B cell (primary cell): Measurements from ENCODE around the gene TNIP1. TPM values are rescaled to one million over a fixed set of nuclear protein-coding genes. Genes with fewer than 3 reads are reported as not detected.

ENCODE experiments used
- ATAC-seq: fragments of 200-7000 bp; cut with Tn5 transposase; one replicate; pipeline ENCODE4 v1.10.0; 2021; ENCODE audit warnings: low read depth, mild to moderate bottlenecking, moderate number of reproducible peaks, moderate library complexity
- CTCF ChIA-PET: fragments of 350-600 bp; sonication (Branson Sonifier 250); formaldehyde crosslinking; loops from one replicate; lab custom pipeline; 2021; ENCODE audit warnings: antibody characterized with exemption, inconsistent platforms; lab: Charles Lee
- POLR2A ChIA-PET: fragments of 350-600 bp; sonication (Branson Sonifier 250); formaldehyde crosslinking; loops from one replicate; lab custom pipeline; 2021; ENCODE audit warnings: antibody characterized with exemption; lab: Charles Lee
- DNase-seq: peaks from one replicate; pipeline ENCODE4 v3.0.0; 2013
- H2AFZ ChIP-seq: 2 replicates; pipeline ENCODE4 v1.6.1; 2012; ENCODE audit warnings: mild to moderate bottlenecking, low read depth, low read length; ENCODE audit not compliant: insufficient read depth, poor library complexity, severe bottlenecking
- H3K27ac ChIP-seq, 2 donors: 1 replicate in 1 of 2; 2 replicates in 1 of 2; pipeline ENCODE4 v1.5.1; 2012 to 2013; ENCODE audit warnings: low read length in 2 of 2, mild to moderate bottlenecking in 2 of 2, moderate library complexity in 1 of 2
- H3K27me3 ChIP-seq, 4 experiments: fragments of 200-600 bp in 1 of 4; sonication (generic) in 1 of 4; replicated peaks in 1 of 4; 1 replicate in 2 of 4; 2 replicates in 2 of 4; pipeline versions ENCODE4 v1.6.1 to v1.7.0; 2013 to 2016; ENCODE audit warnings: low read length in 3 of 4, mild to moderate bottlenecking in 2 of 4, mixed read lengths in 1 of 4, moderate library complexity in 1 of 4; ENCODE audit not compliant: insufficient read depth in 4 of 4, control insufficient read depth in 3 of 4; ENCODE audit errors: control extremely low read depth in 1 of 4
- H3K36me3 ChIP-seq, 2 experiments: replicated peaks in 1 of 2; 1 replicate in 1 of 2; 2 replicates in 1 of 2; pipeline versions ENCODE4 v1.6.1 to v1.7.1; 2013; ENCODE audit warnings: low read length in 1 of 2; ENCODE audit not compliant: insufficient read depth in 2 of 2, control insufficient read depth in 1 of 2; ENCODE audit errors: control extremely low read depth in 1 of 2, extremely low read depth in 1 of 2
- H3K4me1 ChIP-seq, 2 donors: fragments of 200-600 bp in 1 of 2; sonication (generic) in 1 of 2; 1 replicate in 1 of 2; 2 replicates in 1 of 2; pipeline versions ENCODE4 v1.5.1 to v1.6.1; 2013 to 2017; ENCODE audit warnings: low read length in 2 of 2; ENCODE audit not compliant: control insufficient read depth in 2 of 2, insufficient read depth in 2 of 2
- H3K4me2 ChIP-seq: replicated peaks from 2 replicates; pipeline ENCODE3; 2012; ENCODE audit warnings: mild to moderate bottlenecking, low read depth, low read length; ENCODE audit not compliant: poor library complexity, severe bottlenecking
- H3K4me3 ChIP-seq, 5 experiments: fragments of 200-600 bp in 1 of 5; sonication (generic) in 1 of 5; 1 replicate in 3 of 5; 2 replicates in 2 of 5; pipeline versions ENCODE4 v1.5.1 to v1.7.0; 2011 to 2016; ENCODE audit warnings: low read length in 4 of 5, mild to moderate bottlenecking in 4 of 5, low read depth in 2 of 5, control low read depth in 1 of 5, moderate library complexity in 1 of 5; ENCODE audit not compliant: insufficient read depth in 1 of 5; ENCODE audit errors: control extremely low read depth in 1 of 5, extremely low read depth in 1 of 5
- H3K79me2 ChIP-seq: fragments of 200-600 bp; sonication (generic); one replicate; pipeline ENCODE4 v1.6.0; 2016; ENCODE audit warnings: low read length; ENCODE audit not compliant: control insufficient read depth, insufficient read depth
- H3K9ac ChIP-seq: fragments of 200-600 bp; sonication (generic); 2 replicates; pipeline ENCODE4 v1.6.1; 2017; ENCODE audit warnings: mild to moderate bottlenecking, low read length, moderate library complexity
- H3K9me3 ChIP-seq, 3 donors: one replicate each; pipeline versions ENCODE4 v1.6.1 to v1.7.1; 2013; ENCODE audit warnings: low read length in 2 of 3; ENCODE audit not compliant: control insufficient read depth in 2 of 3, insufficient read depth in 1 of 3; ENCODE audit errors: control extremely low read depth in 1 of 3
- H4K20me1 ChIP-seq: 2 replicates; pipeline ENCODE4 v1.6.0; 2012; ENCODE audit warnings: mild to moderate bottlenecking, low read length; ENCODE audit not compliant: insufficient read depth, control insufficient read depth, poor library complexity, severe bottlenecking
- H3K27ac Mint-ChIP-seq: one replicate; pipeline ENCODE4 v1.8.0; 2021; ENCODE audit warnings: mixed read lengths
- H3K27me3 Mint-ChIP-seq: one replicate; pipeline ENCODE4 v1.8.0; 2021; ENCODE audit warnings: mixed read lengths
- H3K4me1 Mint-ChIP-seq: one replicate; pipeline ENCODE4 v1.8.0; 2021; ENCODE audit warnings: mixed read lengths
- H3K4me3 Mint-ChIP-seq: one replicate; pipeline ENCODE4 v1.8.0; 2021; ENCODE audit warnings: mixed read lengths
- H3K9me3 Mint-ChIP-seq: one replicate; pipeline ENCODE4 v1.8.0; 2022; ENCODE audit warnings: mixed read lengths; ENCODE audit not compliant: insufficient read depth
- EZH2 ChIP-seq: IDR thresholded peaks from 2 replicates; pipeline ENCODE4 v1.6.1; 2012; ENCODE audit warnings: borderline replicate concordance, low read depth, mild to moderate bottlenecking, moderate library complexity, low read length; ENCODE audit not compliant: insufficient read depth, poor library complexity, severe bottlenecking
- WGBS: methylation state at CpG from one replicate; pipeline ENCODE4 v1.1.5; 2013; ENCODE audit warnings: missing lambda C conversion rate; ENCODE audit not compliant: insufficient coverage; 5-methylcytosine and 5-hydroxymethylcytosine counted together
- intact Hi-C: fragments of 100-400 bp; cut with micrococcal nuclease; formaldehyde crosslinking; loops from one replicate; pipeline ENCODE4 v1.10.0; 2022
- polyA plus RNA-seq: library from polyadenylated mRNA; depleted of rRNA; stranded (reverse); fragments of >200 nt; gene quantifications from 2 replicates; pipeline ENCODE4 v1.2.3, GENCODE V29; 2012
- total RNA-seq, 2 donors: library from RNA; stranded (reverse); fragments of 120-200 nt in 1 of 2; gene quantifications; 1 replicate in 1 of 2; 2 replicates in 1 of 2; pipeline versions ENCODE4 v1.2.3 to v1.2.4, GENCODE V29; 2013 to 2022
- TF ChIP-seq, protein P1 (sequence below): fragments of 200-600 bp; IDR thresholded peaks from one replicate; pipeline ENCODE4 v1.8.0; 2022; ENCODE audit warnings: antibody characterized with exemption, mild to moderate bottlenecking

Gene TNIP1
- total and polyA plus RNA-seq, 2 donors (not counting 1 experiment from before 2014, with no cell fraction given) = 108 to 294 TPM

DNA sequence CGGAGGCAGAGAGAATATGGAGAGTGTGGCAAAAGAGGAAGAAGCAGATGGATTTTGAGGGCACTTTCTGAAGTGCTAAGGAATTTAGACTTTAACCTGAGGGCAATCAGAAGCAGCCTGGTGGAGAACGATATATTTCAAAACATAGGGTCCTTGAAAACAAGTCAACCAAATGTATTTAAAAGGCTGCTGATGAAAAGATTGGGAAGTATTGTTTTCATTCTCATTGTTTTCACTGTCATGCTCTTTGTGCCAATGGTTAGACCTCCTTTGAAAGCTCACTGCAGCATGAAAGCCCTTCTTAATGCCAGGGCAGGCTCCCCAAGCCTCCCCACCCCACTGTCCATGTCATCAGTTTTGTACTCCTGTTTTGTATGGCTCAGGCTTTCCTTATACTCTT lies 62.9 kb downstream of the TNIP1 start:
- Histone ChIP-seq H3K4me2 (no peak overlapping the region), H4K20me1 (no peaks in the 10 kb centered on the region), H3K4me1 (peaks cover 15% of the 10 kb centered on the region in 2 donors), H3K79me2 (no peaks in the 10 kb centered on the region), H3K9ac (no peak overlapping the region), H3K36me3 (peaks cover 0 to 2% of the 10 kb centered on the region in 2 experiments), H2AFZ (no peak overlapping the region), H3K9me3 (no peaks in the 10 kb centered on the region), H3K27me3 (peaks cover 0 to 5% (median 0%) of the 10 kb centered on the region in 4 experiments), H3K27ac (no peak overlapping the region), H3K4me3 (no peak overlapping the region)
- Mint-ChIP-seq H3K4me1 (peaks cover 17% of the 10 kb centered on the region), H3K9me3 (no peaks in the 10 kb centered on the region), H3K27me3 (no peaks in the 10 kb centered on the region), H3K4me3 (no peak overlapping the region), H3K27ac (no peak overlapping the region)
- TF ChIP-seq, protein P1, sequence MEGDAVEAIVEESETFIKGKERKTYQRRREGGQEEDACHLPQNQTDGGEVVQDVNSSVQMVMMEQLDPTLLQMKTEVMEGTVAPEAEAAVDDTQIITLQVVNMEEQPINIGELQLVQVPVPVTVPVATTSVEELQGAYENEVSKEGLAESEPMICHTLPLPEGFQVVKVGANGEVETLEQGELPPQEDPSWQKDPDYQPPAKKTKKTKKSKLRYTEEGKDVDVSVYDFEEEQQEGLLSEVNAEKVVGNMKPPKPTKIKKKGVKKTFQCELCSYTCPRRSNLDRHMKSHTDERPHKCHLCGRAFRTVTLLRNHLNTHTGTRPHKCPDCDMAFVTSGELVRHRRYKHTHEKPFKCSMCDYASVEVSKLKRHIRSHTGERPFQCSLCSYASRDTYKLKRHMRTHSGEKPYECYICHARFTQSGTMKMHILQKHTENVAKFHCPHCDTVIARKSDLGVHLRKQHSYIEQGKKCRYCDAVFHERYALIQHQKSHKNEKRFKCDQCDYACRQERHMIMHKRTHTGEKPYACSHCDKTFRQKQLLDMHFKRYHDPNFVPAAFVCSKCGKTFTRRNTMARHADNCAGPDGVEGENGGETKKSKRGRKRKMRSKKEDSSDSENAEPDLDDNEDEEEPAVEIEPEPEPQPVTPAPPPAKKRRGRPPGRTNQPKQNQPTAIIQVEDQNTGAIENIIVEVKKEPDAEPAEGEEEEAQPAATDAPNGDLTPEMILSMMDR = no peak
- TF ChIP-seq EZH2 = no peak
- POLR2A ChIA-PET = no interaction called here
- CTCF ChIA-PET = no interaction called here
- DNase-seq = no peak
- intact Hi-C loops = no loop called here
- ATAC-seq = no peak
- WGBS = 100% methylated on average over 1 of the region's 2 CpGs

DNA sequence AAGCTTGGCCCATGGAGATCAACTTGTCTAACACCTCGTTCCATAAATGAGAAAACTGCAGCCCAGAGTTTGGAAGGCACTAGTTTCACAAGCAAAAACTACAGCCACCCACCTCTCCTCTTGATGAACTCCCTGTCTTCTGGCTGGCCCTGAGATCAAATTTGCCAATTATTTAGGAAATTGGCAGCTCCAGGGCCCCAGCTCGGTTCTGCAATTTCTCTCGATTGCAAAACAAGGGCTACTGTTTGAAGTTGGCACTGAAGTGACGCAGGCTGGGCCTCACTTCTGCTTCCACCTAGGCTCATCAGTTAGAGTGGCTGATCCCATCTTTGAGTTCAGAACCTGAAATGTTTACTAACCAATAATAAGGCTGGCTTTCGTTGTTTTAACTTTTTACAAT lies 64.1 kb downstream of the TNIP1 start:
- TF ChIP-seq, protein P1 = no peak
- no peak for TF ChIP-seq EZH2
- Histone ChIP-seq H3K27ac (no peak overlapping the region), H3K36me3 (no peaks in the 10 kb centered on the region), H3K9ac (no peak overlapping the region), H4K20me1 (no peaks in the 10 kb centered on the region), H3K4me3 (no peak overlapping the region), H3K4me1 (peaks cover 15% of the 10 kb centered on the region in 2 donors), H3K79me2 (no peaks in the 10 kb centered on the region), H2AFZ (no peak overlapping the region), H3K27me3 (peaks cover 0 to 5% (median 0%) of the 10 kb centered on the region in 4 experiments), H3K4me2 (no peak overlapping the region), H3K9me3 (no peaks in the 10 kb centered on the region)
- no peaks in the 10 kb centered on the region for H3K9me3 Mint-ChIP-seq
- WGBS = 90% methylated on average over 4 of the region's 5 CpGs
- intact Hi-C loops = no loop called here
- ChIA-PET POLR2A (no interaction called here), CTCF (no interaction called here)
- H3K27me3 Mint-ChIP-seq = peaks cover 2% of the 10 kb centered on the region
- ATAC-seq = no peak
- no peak overlapping the region for H3K27ac Mint-ChIP-seq
- no peak overlapping the region for H3K4me3 Mint-ChIP-seq
- DNase-seq = no peak
- peaks cover 14% of the 10 kb centered on the region for H3K4me1 Mint-ChIP-seq
